Panc1 (cell line): ENCODE results near the gene SLX4IP. TPM values are rescaled to one million over a fixed set of nuclear protein-coding genes. Genes with fewer than 3 reads are reported as not detected.

ENCODE experiments used
- ATAC-seq: fragments of 200-7000 bp; cut with Tn5 transposase; 2 replicates; pipeline ENCODE4 v1.9.1; 2020; ENCODE audit warnings: mild to moderate bottlenecking, moderate library complexity
- BruUV-seq: library from RNA; stranded (reverse); fragments of 400-500 nt; replicated peaks from 2 replicates; lab custom pipeline; 2021; lab: Mats Ljungman, UMichigan
- CTCF ChIA-PET: fragments of 300-600 bp; sonication (Branson Sonifier 250); formaldehyde crosslinking; loops from one replicate; lab custom pipeline; 2022; ENCODE audit warnings: antibody characterized with exemption; lab: Charles Lee
- POLR2A ChIA-PET: fragments of 300-600 bp; sonication (Branson Sonifier 250); formaldehyde crosslinking; loops from one replicate; lab custom pipeline; 2022; ENCODE audit warnings: antibody characterized with exemption; lab: Charles Lee
- DNase-seq: peaks from one replicate; pipeline ENCODE4 v3.0.0-alpha.2; 2010; ENCODE audit warnings: low read depth, low spot score
- H3K27ac ChIP-seq: 2 replicates; pipeline ENCODE4 v1.5.1; 2011; ENCODE audit warnings: mild to moderate bottlenecking, low read length, inconsistent platforms
- H3K27me3 ChIP-seq: fragments of 200-500 bp; sonication (Bioruptor generic); 2 replicates; pipeline ENCODE4 v1.6.0; 2014; ENCODE audit warnings: low read length, inconsistent platforms; ENCODE audit not compliant: control insufficient read depth, insufficient read depth
- H3K36me3 ChIP-seq: fragments of 200-500 bp; sonication (Bioruptor generic); 2 replicates; pipeline ENCODE4 v1.5.1; 2014; ENCODE audit warnings: inconsistent platforms, mild to moderate bottlenecking, low read length, moderate library complexity; ENCODE audit not compliant: control insufficient read depth, insufficient read depth
- H3K4me1 ChIP-seq: 2 replicates; pipeline ENCODE4 v1.5.1; 2011; ENCODE audit warnings: inconsistent platforms, mild to moderate bottlenecking, low read length, moderate library complexity; ENCODE audit not compliant: control insufficient read depth, insufficient read depth
- H3K4me3 ChIP-seq, 2 experiments: 2 replicates each; pipeline ENCODE4 v1.5.1; 2011 to 2012; ENCODE audit warnings: low read depth in 2 of 2, low read length in 2 of 2, mild to moderate bottlenecking in 2 of 2, inconsistent platforms in 1 of 2, moderate library complexity in 1 of 2
- H3K9me3 ChIP-seq: fragments of 200-500 bp; sonication (Bioruptor generic); 2 replicates; pipeline ENCODE4 v1.5.1; 2014; ENCODE audit warnings: low read depth, mild to moderate bottlenecking, inconsistent platforms, low read length, moderate library complexity; ENCODE audit not compliant: control insufficient read depth, insufficient read depth
- CTCF ChIP-seq: fragments of 450-650 bp; IDR thresholded peaks from 2 replicates; pipeline ENCODE4 v1.5.1; 2017; ENCODE audit warnings: mild to moderate bottlenecking
- POLR2AphosphoS5 ChIP-seq: IDR thresholded peaks from 2 replicates; pipeline ENCODE4 v1.6.1; 2012; ENCODE audit warnings: mild to moderate bottlenecking, low read depth, low read length, moderate library complexity
- REST ChIP-seq, 2 experiments: IDR thresholded peaks; 2 replicates each; pipeline ENCODE4 v1.6.1; 2011 to 2012; ENCODE audit warnings: low read depth in 2 of 2, control low read depth in 1 of 2, low read length in 1 of 2, mild to moderate bottlenecking in 1 of 2, moderate library complexity in 1 of 2; ENCODE audit not compliant: insufficient read depth in 1 of 2
- SIN3A ChIP-seq: IDR thresholded peaks from 2 replicates; pipeline ENCODE4 v1.6.1; 2012; ENCODE audit warnings: low read depth, mild to moderate bottlenecking, low read length, moderate library complexity, borderline replicate concordance; ENCODE audit not compliant: insufficient read depth
- TCF7L2 ChIP-seq: IDR thresholded peaks from 2 replicates; pipeline ENCODE4 v1.6.1; 2011; ENCODE audit warnings: mild to moderate bottlenecking, low read depth, low read length, inconsistent platforms
- in situ Hi-C: cut with HindIII; loops from 2 replicates; pipeline ENCODE4 v1.10.0; 2016; ENCODE audit warnings: low sequenced_read_pairs, low pct_unique_long_range_greater_than_20kb
- intact Hi-C: fragments of 100-400 bp; cut with micrococcal nuclease; formaldehyde crosslinking; loops from one replicate; pipeline ENCODE4 v1.10.0; 2022; ENCODE audit not compliant: unreplicated experiment
- total RNA-seq: library from RNA; stranded (reverse); gene quantifications from one replicate; pipeline ENCODE4 v1.2.1, GENCODE V29; 2021; ENCODE audit not compliant: unreplicated experiment

The SLX4IP gene
- total RNA-seq, 1 experiment from 2014 or later, result 5.4 TPM

- H3K4me3 ChIP-seq, result no peak overlapping the region
- no peaks in the 10 kb centered on the region; the same call in 1 of the 2 replicates for H3K4me1 ChIP-seq
- DNase-seq (no peak), ATAC-seq (no peak)
- intact Hi-C loops, result no loop called here
- no peaks in the 10 kb centered on the region for H3K9me3 ChIP-seq
- no TSS peak for BruUV-seq
- H3K36me3 ChIP-seq, result no peaks in the 10 kb centered on the region
- H3K27me3 ChIP-seq, result no peaks in the 10 kb centered on the region
- POLR2A ChIA-PET, result interaction anchor here (0.7 kb wide), 1 partner anchor 9 kb away, joined by 4 read pairs; no protein-coding TSS in a partner anchor
- TF ChIP-seq SIN3A, result no peak
- no peak for TF ChIP-seq POLR2AphosphoS5
- TF ChIP-seq CTCF, result no peak
- no peak for TF ChIP-seq TCF7L2
- no peak for TF ChIP-seq REST (IDR thresholded peaks at IDR 0.05; ENCODE audit: insufficient read depth in 1 of 2, low read depth in 2 of 2, low read length in 1 of 2)
- in situ Hi-C loops, result no loop called here
- CTCF ChIA-PET, result no interaction called here
- no peak overlapping the region for H3K27ac ChIP-seq
Observed at GRCh38 chr20:10472871-10473270, 37.8 kb downstream of the SLX4IP start.

- no peak for TF ChIP-seq TCF7L2
- TF ChIP-seq SIN3A, result no peak
- TF ChIP-seq POLR2AphosphoS5, result no peak
- no peak for TF ChIP-seq REST (IDR thresholded peaks at IDR 0.05; ENCODE audit: insufficient read depth in 1 of 2, low read depth in 2 of 2, low read length in 1 of 2)
- no peak for TF ChIP-seq CTCF
- Histone ChIP-seq H3K36me3 (no peaks in the 10 kb centered on the region), H3K27ac (no peak overlapping the region), H3K27me3 (no peaks in the 10 kb centered on the region), H3K4me3 (no peak overlapping the region), H3K4me1 (no peaks in the 10 kb centered on the region; the same call in 1 of the 2 replicates), H3K9me3 (no peaks in the 10 kb centered on the region)
- intact Hi-C loops (no loop called here), in situ Hi-C loops (no loop called here)
- BruUV-seq, result no TSS peak
- ChIA-PET POLR2A (interaction anchor here (0.5 kb wide), 1 partner anchor 454 kb away, joined by 3 read pairs; no protein-coding TSS in a partner anchor), CTCF (no interaction called here)
- no peak for ATAC-seq
- no peak for DNase-seq
Observed at GRCh38 chr20:10474606-10475184, 39.6 kb downstream of the SLX4IP start.
